D721Med (cell line): ENCODE results near the gene DNAJC16.
"Not testable (repeated sequence)": the region's sequence is repeated elsewhere in the genome, so short reads cannot be mapped to it uniquely, and the experiment has no call there.

ENCODE experiments used
- DNase-seq: peaks from one replicate; pipeline ENCODE4 v3.0.0; 2011; ENCODE audit warnings: low spot score; ENCODE audit not compliant: insufficient read length
- FAIRE-seq: peaks from 2 replicates; lab custom pipeline; 2011; peaks lifted over from hg19 to GRCh38; lab: Jason Lieb, UNC
- TF ChIP-seq, protein P1 (sequence below): IDR thresholded peaks from 2 replicates; pipeline ENCODE4 v1.5.1; 2012; ENCODE audit warnings: mild to moderate bottlenecking, control low read depth; ENCODE audit not compliant: insufficient read depth; ENCODE audit errors: missing control alignments

DNAJC16 gene

DNA sequence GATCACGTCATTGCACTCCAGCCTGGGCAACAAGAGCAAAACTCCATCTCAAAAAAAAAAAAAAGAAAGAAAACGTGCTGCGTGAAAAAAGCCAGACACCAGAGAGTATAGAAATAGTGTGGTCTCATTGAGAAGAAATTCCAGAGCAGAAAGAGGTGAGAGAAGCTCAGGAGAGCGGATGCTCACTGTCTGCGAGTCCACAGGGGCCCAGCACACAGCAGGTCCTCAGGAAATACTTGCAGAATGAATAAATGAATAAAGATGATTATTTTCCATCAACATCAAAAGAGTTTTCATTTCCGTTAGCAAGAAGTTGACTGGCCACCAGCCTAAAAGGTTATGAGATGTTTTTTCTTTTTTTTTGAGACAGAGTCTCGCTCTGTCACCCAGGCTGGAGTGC lies 17.1 kb upstream of the DNAJC16 start:
- DNase-seq (no peak), FAIRE-seq (no peak)
- TF ChIP-seq, protein P1, sequence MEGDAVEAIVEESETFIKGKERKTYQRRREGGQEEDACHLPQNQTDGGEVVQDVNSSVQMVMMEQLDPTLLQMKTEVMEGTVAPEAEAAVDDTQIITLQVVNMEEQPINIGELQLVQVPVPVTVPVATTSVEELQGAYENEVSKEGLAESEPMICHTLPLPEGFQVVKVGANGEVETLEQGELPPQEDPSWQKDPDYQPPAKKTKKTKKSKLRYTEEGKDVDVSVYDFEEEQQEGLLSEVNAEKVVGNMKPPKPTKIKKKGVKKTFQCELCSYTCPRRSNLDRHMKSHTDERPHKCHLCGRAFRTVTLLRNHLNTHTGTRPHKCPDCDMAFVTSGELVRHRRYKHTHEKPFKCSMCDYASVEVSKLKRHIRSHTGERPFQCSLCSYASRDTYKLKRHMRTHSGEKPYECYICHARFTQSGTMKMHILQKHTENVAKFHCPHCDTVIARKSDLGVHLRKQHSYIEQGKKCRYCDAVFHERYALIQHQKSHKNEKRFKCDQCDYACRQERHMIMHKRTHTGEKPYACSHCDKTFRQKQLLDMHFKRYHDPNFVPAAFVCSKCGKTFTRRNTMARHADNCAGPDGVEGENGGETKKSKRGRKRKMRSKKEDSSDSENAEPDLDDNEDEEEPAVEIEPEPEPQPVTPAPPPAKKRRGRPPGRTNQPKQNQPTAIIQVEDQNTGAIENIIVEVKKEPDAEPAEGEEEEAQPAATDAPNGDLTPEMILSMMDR, result no peak

DNA sequence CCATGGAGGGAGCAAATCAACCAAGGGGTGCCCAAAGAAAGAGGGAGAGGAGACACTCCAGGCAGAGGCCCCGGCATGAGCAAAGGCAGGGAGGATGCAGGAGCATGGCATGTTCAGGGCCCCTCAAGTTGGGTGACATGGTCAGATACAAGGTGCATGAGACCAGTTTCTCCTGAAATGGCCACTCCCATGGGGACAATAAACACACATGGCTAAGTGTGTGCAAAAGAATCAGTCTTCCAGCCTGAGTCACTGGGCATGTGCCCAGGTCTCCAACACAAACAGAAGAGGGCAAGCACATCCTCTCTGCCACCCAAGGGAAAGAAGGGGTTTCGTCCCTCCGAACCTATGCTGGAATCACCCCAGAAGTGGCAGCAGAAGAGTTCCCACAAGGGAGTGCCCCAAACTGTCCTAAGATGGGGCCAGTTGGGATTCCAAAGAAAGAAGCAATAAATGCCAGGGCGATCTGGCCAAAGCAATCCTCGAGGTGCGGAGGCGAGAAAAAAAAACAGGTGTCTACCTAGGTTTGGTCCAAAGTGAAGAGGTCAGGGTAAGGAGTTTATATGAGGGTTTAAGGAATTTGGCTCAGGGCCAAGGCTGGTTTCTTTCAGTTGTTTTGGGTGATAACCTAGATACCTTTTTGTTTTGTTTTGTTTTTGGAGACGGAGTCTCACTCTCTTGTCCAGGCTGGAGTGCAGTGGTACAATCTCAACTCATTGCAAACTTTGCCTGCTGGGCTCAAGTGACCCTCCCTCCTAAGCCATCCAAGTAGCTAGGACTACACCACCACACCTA lies 15.8 kb upstream of the DNAJC16 start:
- TF ChIP-seq, protein P1, result no peak
- FAIRE-seq (no peak), DNase-seq (no peak)

DNA sequence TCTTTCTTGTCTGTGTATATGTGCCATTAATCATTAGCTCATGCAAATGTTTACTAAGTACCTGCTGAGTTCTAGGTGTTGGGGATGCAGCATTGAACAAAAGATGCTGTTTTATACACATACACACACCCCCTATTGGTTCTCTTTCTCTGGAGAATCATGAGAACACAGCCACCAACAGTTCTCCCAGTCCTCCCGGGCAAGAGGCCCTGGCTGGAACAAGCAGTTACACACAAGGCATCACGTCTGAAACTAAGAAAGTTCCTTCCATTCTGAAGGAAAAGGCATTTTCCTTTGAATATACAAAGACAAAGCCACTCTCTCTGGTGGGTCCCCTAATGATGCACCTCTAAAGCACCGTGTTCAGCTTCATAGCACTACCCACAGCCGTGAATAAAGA lies 13.5 kb upstream of the DNAJC16 start:
- DNase-seq (no peak), FAIRE-seq (no peak)
- TF ChIP-seq, protein P1, result no peak

DNA sequence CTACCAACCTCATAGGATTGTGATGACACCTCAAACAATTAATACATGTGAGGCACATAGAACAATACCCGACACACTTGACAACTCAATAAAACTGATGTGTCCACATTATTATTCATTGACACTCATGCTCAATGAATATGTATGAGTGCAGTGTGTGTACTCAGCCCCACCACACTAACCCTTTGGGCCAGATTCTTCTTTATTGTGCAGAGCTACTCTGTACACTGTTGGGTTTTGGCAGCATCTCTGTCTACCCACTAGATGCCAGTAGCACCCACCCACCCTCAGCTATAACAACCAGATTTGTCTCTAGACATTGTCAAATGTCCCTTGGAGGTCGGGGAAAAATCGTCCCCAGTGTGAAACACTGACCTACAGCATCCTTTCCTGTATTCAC lies 12.7 kb upstream of the DNAJC16 start:
- no peak for FAIRE-seq
- TF ChIP-seq, protein P1, result no peak

DNA sequence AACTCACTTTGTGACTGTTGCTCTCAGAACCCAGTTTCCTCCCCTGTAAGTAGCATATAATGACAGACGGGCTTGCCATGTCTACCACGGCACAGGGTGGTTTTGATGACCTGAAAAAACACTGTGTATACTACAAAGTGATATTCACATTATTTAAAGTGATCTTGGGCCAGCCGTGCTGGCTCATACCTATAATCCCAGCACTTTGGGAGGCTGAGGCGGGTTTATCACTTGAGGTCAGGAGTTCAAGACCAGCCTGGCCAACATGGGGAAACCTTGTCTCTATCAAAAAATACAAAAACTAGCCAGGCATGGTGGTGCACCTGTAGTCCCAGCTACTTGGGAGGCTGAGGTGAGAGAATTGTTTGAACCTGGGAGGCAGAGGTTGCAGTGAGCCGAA lies 12.1 kb upstream of the DNAJC16 start:
- not testable (repeated sequence) for DNase-seq, FAIRE-seq

More for the DNA sequence above, 12.7 kb upstream of the DNAJC16 start:
- DNase-seq, result no peak

DNA sequence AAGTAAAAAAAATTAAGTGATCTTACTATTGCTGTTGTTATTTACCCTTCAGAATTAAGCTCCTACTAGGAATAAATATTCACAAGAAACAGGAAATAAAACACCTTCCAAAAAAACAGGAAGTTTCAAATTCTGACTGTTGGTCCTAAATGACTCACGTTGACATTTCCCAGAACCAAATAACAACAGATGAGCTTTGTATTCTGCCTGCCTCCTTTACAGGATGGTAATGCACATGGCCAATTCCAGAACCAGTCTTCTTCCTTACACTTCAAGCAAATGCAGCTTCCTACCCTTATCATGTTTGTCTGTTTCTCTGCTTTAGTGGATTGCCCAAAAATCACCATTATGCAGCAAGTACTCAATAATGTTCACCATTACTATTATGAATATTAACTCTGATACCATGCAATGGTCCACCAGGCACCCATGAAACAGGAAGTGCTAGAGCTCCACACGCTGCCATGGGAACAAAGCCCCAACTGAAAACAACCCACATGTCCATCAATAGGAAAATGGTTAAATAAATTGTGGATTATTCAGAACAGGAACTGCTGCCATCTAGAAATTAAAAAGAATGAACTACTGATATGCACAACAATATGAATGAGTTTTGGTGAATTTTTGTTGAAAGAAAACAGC lies 11.5 kb upstream of the DNAJC16 start:
- no peak for FAIRE-seq
- no peak for DNase-seq
- TF ChIP-seq, protein P1, result no peak

DNA sequence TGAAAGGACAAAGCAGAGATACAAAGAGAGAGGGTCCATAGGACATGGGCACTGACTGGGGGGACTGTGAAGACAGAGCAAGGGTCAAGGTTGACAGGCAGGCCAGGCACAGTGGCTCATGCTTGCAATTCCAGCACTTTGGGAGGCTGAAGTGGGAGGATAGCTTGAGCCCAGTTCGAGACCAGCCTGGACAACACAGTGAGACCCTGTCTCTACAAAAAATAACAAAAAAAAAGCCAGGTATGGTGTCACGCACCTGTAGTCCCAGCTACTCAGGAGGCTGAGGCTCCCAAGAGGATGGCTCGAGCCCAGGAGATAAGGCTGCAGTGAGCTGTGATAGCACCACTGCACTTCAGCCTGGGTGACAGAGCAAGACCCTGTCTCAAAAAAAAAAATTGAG lies 7.0 kb upstream of the DNAJC16 start:
- FAIRE-seq, result no peak
- TF ChIP-seq, protein P1, result no peak
- no peak for DNase-seq

DNA sequence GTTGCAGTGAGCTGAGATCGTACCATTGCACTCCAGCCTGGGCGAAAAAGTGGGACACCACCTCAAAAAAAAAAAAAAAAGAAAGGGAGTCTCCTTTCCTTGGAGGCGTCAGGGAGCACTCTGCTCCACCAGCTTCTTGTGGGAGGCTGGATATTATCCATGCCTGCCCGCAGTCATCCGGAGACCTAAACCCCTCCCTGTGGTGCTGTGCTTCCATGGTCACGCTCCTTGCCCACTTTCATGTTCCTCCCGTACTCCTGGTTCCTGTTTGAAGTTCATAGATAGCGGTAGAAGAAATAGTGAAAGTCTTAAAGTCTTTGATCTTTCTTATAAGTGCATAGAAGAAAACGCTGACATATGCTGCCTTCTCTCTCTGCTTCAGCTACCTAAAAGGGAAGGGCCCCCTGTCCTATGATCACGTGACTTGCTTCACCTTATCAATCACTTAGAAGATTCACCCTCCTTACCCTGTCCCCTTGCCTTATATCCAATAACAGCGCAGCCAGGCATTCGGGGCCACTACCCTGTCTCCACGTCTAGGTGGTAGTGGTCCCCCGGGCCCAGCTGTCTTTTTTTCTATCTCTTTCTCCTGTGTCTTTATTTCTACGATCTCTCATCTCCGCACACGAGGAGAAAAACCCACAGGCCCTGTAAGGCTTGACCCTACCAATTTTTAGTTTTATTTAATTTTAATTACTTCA lies 5.3 kb upstream of the DNAJC16 start:
- not testable (repeated sequence) for FAIRE-seq, DNase-seq
